ENCODE results near the gene IFI27L2.
"Not testable (repeated sequence)": the region's sequence is repeated elsewhere in the genome, so short reads cannot be mapped to it uniquely, and the experiment has no call there.

The IFI27L2 gene, protein sequence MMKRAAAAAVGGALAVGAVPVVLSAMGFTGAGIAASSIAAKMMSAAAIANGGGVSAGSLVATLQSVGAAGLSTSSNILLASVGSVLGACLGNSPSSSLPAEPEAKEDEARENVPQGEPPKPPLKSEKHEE

GRCh38 chr14:94129111-94129757 is at the start of gene IFI27L2:
TSS of gene IFI27L2 (minus strand) at chr14:94129604. CDS start at chr14:94129564, 40 bp downstream.
- FAIRE-seq = no peak

GRCh38 chr14:94177806-94178205 is 48.4 kb upstream of the IFI27L2 start:
- no peak for FAIRE-seq

GRCh38 chr14:94176808-94177207 is 47.4 kb upstream of the IFI27L2 start:
- FAIRE-seq = no peak

GRCh38 chr14:94175747-94176146 is 46.3 kb upstream of the IFI27L2 start:
- peak; percentile 36 for FAIRE-seq

DNA sequence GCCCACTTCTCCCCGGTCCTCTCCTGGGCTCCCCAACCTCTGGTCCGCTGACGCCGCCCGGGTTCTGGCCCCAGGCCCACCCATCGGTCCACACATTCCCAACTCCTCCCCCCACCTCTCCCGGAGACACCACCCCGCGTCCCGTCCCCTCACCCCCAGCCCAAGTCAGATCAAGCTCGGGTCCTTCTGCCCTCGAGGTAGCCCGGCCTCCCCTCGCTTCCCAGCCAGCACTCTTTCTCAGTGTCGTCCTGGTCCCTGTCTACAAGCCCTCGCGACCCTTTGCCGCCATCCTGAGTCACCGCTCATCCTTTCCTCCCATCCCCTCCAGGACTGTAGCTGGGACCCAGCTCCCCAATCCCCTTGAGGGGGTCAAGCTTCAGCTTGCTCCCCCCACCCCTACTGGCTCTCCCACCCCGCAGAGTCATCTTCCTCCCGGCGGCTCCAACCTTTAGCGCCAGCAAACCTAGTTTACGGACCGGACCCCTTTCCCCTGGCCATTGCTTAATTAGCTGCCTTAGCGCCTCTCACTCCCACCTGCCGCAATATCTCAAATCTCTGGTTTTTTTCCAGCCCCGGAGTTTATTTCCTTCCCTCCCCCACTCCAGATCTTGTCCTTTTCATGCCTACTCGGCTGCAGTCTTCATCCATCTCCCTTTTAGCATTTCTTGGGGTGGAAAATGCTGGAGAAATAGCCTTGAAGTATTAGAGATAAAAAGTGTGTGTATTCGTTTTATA is 45.8 kb upstream of the IFI27L2 start:
- no peak for FAIRE-seq

DNA sequence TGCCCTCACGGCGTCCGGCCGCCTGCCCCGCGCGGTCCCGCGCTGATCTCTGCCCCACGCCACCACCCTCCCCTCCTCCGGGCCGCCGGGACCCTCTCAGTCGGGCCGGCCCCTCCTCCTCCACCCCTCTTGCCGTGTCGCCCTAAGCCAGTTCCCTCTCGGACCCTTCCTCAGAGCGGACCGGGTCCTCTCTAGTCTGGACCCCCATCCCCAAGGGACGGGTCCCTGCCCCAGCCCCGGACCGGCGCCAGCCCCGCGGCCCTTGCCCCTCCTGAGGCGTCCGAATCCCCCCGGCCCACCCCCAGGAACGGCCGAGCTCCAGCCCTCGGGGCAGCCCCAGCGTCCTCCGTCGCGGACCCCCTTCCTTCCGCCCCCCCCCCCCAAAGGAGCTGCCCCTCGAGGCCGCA is 45.2 kb upstream of the IFI27L2 start:
- FAIRE-seq = no peak

DNA sequence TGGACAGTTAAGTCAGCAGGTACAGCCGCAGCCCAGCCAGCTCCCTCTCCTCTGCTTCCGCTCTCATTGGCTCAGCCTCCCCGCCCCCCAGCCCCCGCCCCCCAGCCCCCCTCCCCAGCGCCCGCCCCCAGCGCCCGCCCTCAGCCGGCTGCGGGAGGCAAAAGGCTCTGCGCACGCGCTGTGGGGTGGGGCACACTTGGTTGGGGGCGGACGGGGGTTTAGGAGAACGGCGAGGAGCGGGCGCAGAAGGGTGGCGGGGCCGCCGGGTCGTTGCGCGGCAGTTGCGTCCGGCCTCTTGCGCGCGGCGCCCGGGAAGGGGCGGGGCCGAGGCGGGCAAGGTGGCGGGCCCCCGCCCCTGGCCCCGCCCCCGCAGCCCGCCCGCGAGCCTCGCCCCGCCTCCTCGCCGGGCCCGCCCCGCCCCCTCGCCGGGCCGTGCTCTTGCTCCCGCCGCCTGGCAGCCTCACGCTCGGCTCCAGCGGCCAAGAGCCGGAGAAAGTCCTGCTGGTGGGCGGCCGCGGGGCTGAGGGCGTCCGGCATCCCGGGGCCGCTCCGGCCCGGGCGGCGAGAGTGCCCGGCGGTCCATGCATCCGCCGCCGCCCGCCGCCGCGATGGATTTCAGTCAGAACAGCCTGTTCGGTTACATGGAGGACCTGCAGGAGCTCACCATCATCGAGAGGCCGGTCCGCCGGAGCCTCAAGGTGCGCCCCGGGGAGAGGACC is 44.6 kb upstream of the IFI27L2 start, which contains the start of gene PPP4R4:
Gene PPP4R4, plus strand, starts transcription at position 438 of the 719 bp plus-strand sequence. Its CDS starts 144 bp downstream, at position 582.
- no peak for FAIRE-seq

GRCh38 chr14:94173471-94173884 is 44.1 kb upstream of the IFI27L2 start:
- no peak for FAIRE-seq

GRCh38 chr14:94172545-94172944 is 43.1 kb upstream of the IFI27L2 start:
- FAIRE-seq = peak; percentile 5

- FAIRE-seq = no peak
These were observed 41.8 kb upstream of the IFI27L2 start for GRCh38 chr14:94171208-94171607.

- FAIRE-seq = no peak
These were observed 40.7 kb upstream of the IFI27L2 start for GRCh38 chr14:94170136-94170535.

- FAIRE-seq = no peak
These were observed 36.3 kb upstream of the IFI27L2 start for GRCh38 chr14:94165744-94166143.

- no peak for FAIRE-seq
These were observed 35.5 kb upstream of the IFI27L2 start for GRCh38 chr14:94164685-94165431.

DNA sequence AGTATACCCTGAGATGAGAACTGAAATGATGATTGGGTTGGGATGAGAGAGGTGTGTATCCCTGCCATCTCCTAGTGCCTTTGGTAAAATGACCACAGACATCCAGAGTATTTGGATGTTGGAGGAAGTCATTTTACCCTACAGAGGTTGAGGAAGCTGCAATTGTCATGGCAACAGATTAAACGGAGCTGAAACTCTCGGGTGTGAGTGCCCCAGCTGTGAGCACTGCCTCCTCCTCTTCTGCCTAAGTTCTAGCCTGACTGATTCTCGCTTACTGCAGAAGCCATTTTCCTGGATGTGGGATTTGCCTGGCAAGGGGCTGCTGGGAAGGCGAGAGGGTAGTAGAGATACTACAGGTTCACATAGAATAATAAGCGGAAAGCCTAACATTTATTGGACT is 34.4 kb upstream of the IFI27L2 start:
- no peak for FAIRE-seq

GRCh38 chr14:94162466-94162865 is 33.1 kb upstream of the IFI27L2 start:
- no peak for FAIRE-seq

GRCh38 chr14:94161981-94162380 is 32.6 kb upstream of the IFI27L2 start:
- FAIRE-seq = peak; percentile 97

DNA sequence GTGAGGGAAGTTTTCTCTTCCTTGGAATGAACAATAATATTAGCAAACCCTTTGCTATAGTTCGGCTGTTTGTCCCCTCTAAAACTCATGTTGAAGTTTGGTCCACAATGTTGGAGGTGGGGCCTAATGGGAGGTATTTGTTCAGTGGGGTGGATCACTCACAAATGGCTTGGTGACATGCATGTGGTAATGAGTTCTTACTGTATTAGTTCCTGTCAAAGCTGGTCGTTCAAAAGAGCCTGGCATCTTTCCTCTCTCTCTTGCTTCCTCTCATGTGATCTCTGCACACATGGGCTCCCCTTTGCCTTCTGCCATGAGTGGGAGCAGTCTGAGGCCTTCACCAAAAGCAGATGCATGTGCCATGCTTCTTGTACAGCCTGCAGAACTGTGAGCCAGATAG is 31.7 kb upstream of the IFI27L2 start:
- no peak for FAIRE-seq

DNA sequence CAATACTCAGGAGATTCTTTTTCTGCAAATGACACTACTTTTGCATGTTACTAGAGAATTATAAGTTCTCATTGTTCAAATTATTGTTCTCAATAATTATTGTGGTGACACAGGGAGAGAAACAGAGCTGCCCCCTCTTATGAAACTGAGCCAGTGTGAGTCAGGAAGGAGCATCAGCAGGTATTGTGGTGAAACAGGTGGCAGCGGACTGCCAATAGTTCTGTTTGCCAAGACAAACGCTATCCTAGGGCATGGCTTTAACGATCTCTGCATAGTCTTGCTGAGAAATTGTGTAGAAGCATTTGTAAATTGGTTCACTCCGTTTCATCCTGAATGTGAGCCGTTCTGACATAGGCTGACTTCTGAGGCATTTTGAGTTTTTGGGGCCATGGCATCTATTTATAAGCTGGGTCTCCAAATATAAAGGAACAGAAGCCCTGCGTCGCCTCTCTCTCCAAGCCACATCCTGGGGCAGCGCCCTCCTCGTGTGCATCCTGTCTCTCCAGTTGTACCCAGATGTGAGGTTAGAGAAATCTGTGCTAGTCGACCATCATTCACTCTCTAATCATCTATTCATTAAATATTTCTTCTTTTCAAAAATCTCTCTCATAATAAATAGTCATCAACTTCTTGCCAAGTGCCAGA is 29.0 kb upstream of the IFI27L2 start:
- FAIRE-seq = no peak

GRCh38 chr14:94157197-94157596 is 27.8 kb upstream of the IFI27L2 start:
- FAIRE-seq = peak; percentile 99

GRCh38 chr14:94156143-94156542 is 26.7 kb upstream of the IFI27L2 start:
- FAIRE-seq = not testable (repeated sequence)

- FAIRE-seq = no peak
These were observed 24.4 kb upstream of the IFI27L2 start for GRCh38 chr14:94153750-94154342.

GRCh38 chr14:94152676-94153075 is 23.3 kb upstream of the IFI27L2 start:
- FAIRE-seq = no peak

Measured in islet of Langerhans (tissue), 1 donor.